Astrocyte of the cerebellum (primary cell): ENCODE measurements around the gene TRDN.

Experiments used
- DNase-seq: peaks from one replicate; pipeline ENCODE4 v3.0.0-alpha.2; 2011; ENCODE audit warnings: low read depth
- H3K4me3 ChIP-seq: 2 replicates; pipeline ENCODE4 v1.5.1; 2011; ENCODE audit warnings: mild to moderate bottlenecking, low read depth, low read length, moderate library complexity
- CTCF ChIP-seq: IDR thresholded peaks from 2 replicates; pipeline ENCODE4 v1.5.1; 2012; ENCODE audit warnings: low read length, low read depth, moderate library complexity, mild to moderate bottlenecking; ENCODE audit errors: missing control alignments
- in situ Hi-C: cut with HindIII; loops from 2 replicates; pipeline ENCODE4 v1.10.0; 2017; ENCODE audit warnings: low sequenced_read_pairs

The TRDN gene

GRCh38 chr6:123551939-123552707, 84.6 kb downstream of the TRDN start:
- TF ChIP-seq CTCF = no peak
- in situ Hi-C loops = no loop called here

GRCh38 chr6:123550052-123550617, 86.6 kb downstream of the TRDN start:
- no peak for TF ChIP-seq CTCF
- H3K4me3 ChIP-seq = no peak overlapping the region
- in situ Hi-C loops = no loop called here
- DNase-seq = no peak

More at GRCh38 chr6:123551939-123552707, 84.6 kb downstream of the TRDN start:
- DNase-seq = peak; percentile 26
- no peak overlapping the region for H3K4me3 ChIP-seq

- in situ Hi-C loops = no loop called here
- no peak for TF ChIP-seq CTCF
- no peak overlapping the region for H3K4me3 ChIP-seq
- no peak for DNase-seq
Measured at GRCh38 chr6:123549476-123549875, 87.3 kb downstream of the TRDN start.

- no peak overlapping the region for H3K4me3 ChIP-seq
- TF ChIP-seq CTCF = no peak
- no peak for DNase-seq
- in situ Hi-C loops = no loop called here
Measured at GRCh38 chr6:123547216-123547978, 89.4 kb downstream of the TRDN start.

- DNase-seq = no peak
- in situ Hi-C loops = no loop called here
- TF ChIP-seq CTCF = no peak
- no peak overlapping the region for H3K4me3 ChIP-seq
Measured at GRCh38 chr6:123546537-123546936, 90.2 kb downstream of the TRDN start.

- DNase-seq = no peak
- no peak overlapping the region for H3K4me3 ChIP-seq
- no peak for TF ChIP-seq CTCF
- in situ Hi-C loops = no loop called here
Measured at GRCh38 chr6:123541462-123541861, 95.3 kb downstream of the TRDN start.
